OCI-LY7 (cell line): ENCODE measurements around the gene NHLRC4.

Source experiments
- CTCF ChIP-seq: fragments of 200-600 bp; sonication (generic); conservative IDR thresholded peaks from 2 replicates; pipeline ENCODE4 v1.5.1; 2014; ENCODE audit warnings: mild to moderate bottlenecking, antibody characterized with exemption, low read length, moderate library complexity, mixed read lengths
- EZH2phosphoT487 ChIP-seq: fragments of 200-600 bp; sonication (generic); IDR thresholded peaks from 2 replicates; pipeline ENCODE4 v1.6.1; 2018; ENCODE audit warnings: low read depth, borderline replicate concordance, mild to moderate bottlenecking, mixed run types, antibody characterized with exemption, low read length, moderate library complexity, mixed read lengths

- no peak for TF ChIP-seq CTCF
- no peak for TF ChIP-seq EZH2phosphoT487
Observed at GRCh38 chr16:590188-590814, 23.5 kb downstream of the NHLRC4 start.
